SK-N-MC (cell line): ENCODE measurements around the gene IFIT2.

Experiments used
- EZH2 ChIP-seq: fragments of 200-600 bp; sonication (generic); IDR thresholded peaks from one replicate; pipeline ENCODE4 v1.6.1; 2017; ENCODE audit warnings: antibody characterized with exemption
- POLR2AphosphoS5 ChIP-seq: IDR thresholded peaks from 2 replicates; pipeline ENCODE4 v1.6.1; 2012; ENCODE audit warnings: mild to moderate bottlenecking, low read depth, low read length, borderline replicate concordance

GRCh38 chr10:89330537-89331212, 28.8 kb downstream of the IFIT2 start:
- TF ChIP-seq POLR2AphosphoS5 (no peak), EZH2 (no peak)
